Measurements from ENCODE around the gene TMEM196. TPM values are rescaled to one million over a fixed set of nuclear protein-coding genes. Genes with fewer than 3 reads are reported as not detected.

Gene TMEM196
- total and polyA plus RNA-seq, 2 experiments from 2014 or later: 0.11 TPM; not detected in 1

DNA sequence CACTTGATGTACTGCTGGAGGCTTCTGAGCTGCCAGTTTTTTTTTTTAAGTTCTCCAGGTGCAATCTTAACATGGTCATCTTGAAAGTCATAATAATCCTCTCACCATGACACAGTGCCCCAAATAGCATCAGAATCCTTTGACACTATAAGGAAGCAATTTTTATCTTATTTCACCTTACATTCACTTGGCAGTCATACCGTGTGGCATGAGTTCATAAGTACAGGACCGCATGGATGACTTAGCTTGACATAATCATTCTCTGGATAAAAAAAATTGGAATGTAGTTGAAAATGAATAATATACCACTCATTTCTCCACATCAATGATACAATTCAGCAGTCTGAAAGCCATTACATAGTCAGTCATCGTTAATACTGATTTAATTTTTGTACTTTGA is 25.6 kb upstream of the TMEM196 start:
- Histone ChIP-seq H3K27ac (ENCODE audit: low read depth) (no peak overlapping the region), H3K4me2 (no peak overlapping the region), H3F3A (replicated peaks; ENCODE audit: low read depth) (no peaks in the 10 kb centered on the region), H3K36me3 (ENCODE audit: insufficient read depth) (no peaks in the 10 kb centered on the region), H3K9me2 (ENCODE audit: insufficient read depth) (no peaks in the 10 kb centered on the region), H3K4me1 (ENCODE audit: insufficient read depth) (peaks cover 4% of the 10 kb centered on the region; the same call in 1 of the 2 replicates), H3K4me3 (no peak overlapping the region), H4K20me1 (replicated peaks; ENCODE audit: insufficient read depth) (no peaks in the 10 kb centered on the region), H2AFZ (no peak overlapping the region), H3K79me2 (replicated peaks; ENCODE audit: insufficient read depth) (no peaks in the 10 kb centered on the region), H3K27me3 (ENCODE audit: insufficient read depth) (no peaks in the 10 kb centered on the region)
- Mint-ChIP-seq H3K4me3 (no peak overlapping the region), H3K4me1 (peaks cover 5% of the 10 kb centered on the region; the same call in 2 of the 3 replicates), H3K9me3 (no peaks in the 10 kb centered on the region), H3K36me3 (ENCODE audit: low read depth) (no peaks in the 10 kb centered on the region), H3K27me3 (ENCODE audit: insufficient read depth, low read depth, poor library complexity) (no peaks in the 10 kb centered on the region), H3K27ac (no peak overlapping the region)
- no peak for TF ChIP-seq EZH2 (IDR thresholded peaks at IDR 0.05; ENCODE audit: low read depth, unreplicated experiment)
- TF ChIP-seq, protein P1, sequence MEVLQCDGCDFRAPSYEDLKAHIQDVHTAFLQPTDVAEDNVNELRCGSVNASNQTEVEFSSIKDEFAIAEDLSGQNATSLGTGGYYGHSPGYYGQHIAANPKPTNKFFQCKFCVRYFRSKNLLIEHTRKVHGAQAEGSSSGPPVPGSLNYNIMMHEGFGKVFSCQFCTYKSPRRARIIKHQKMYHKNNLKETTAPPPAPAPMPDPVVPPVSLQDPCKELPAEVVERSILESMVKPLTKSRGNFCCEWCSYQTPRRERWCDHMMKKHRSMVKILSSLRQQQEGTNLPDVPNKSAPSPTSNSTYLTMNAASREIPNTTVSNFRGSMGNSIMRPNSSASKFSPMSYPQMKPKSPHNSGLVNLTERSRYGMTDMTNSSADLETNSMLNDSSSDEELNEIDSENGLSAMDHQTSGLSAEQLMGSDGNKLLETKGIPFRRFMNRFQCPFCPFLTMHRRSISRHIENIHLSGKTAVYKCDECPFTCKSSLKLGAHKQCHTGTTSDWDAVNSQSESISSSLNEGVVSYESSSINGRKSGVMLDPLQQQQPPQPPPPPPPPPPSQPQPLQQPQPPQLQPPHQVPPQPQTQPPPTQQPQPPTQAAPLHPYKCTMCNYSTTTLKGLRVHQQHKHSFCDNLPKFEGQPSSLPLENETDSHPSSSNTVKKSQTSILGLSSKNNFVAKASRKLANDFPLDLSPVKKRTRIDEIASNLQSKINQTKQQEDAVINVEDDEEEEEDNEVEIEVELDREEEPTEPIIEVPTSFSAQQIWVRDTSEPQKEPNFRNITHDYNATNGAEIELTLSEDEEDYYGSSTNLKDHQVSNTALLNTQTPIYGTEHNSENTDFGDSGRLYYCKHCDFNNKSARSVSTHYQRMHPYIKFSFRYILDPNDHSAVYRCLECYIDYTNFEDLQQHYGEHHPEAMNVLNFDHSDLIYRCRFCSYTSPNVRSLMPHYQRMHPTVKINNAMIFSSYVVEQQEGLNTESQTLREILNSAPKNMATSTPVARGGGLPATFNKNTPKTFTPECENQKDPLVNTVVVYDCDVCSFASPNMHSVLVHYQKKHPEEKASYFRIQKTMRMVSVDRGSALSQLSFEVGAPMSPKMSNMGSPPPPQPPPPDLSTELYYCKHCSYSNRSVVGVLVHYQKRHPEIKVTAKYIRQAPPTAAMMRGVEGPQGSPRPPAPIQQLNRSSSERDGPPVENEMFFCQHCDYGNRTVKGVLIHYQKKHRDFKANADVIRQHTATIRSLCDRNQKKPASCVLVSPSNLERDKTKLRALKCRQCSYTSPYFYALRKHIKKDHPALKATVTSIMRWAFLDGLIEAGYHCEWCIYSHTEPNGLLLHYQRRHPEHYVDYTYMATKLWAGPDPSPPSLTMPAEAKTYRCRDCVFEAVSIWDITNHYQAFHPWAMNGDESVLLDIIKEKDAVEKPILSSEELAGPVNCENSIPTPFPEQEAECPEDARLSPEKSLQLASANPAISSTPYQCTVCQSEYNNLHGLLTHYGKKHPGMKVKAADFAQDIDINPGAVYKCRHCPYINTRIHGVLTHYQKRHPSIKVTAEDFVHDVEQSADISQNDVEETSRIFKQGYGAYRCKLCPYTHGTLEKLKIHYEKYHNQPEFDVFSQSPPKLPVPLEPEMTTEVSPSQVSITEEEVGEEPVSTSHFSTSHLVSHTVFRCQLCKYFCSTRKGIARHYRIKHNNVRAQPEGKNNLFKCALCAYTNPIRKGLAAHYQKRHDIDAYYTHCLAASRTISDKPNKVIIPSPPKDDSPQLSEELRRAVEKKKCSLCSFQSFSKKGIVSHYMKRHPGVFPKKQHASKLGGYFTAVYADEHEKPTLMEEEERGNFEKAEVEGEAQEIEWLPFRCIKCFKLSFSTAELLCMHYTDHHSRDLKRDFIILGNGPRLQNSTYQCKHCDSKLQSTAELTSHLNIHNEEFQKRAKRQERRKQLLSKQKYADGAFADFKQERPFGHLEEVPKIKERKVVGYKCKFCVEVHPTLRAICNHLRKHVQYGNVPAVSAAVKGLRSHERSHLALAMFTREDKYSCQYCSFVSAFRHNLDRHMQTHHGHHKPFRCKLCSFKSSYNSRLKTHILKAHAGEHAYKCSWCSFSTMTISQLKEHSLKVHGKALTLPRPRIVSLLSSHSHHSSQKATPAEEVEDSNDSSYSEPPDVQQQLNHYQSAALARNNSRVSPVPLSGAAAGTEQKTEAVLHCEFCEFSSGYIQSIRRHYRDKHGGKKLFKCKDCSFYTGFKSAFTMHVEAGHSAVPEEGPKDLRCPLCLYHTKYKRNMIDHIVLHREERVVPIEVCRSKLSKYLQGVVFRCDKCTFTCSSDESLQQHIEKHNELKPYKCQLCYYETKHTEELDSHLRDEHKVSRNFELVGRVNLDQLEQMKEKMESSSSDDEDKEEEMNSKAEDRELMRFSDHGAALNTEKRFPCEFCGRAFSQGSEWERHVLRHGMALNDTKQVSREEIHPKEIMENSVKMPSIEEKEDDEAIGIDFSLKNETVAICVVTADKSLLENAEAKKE (CRISPR knock-in tag; IDR thresholded peaks at IDR 0.05): no peak
- TF ChIP-seq ZNF331 (CRISPR knock-in tag; IDR thresholded peaks at IDR 0.05; ENCODE audit: low read depth): no peak
- TF ChIP-seq NANOG (IDR thresholded peaks at IDR 0.05; ENCODE audit: borderline replicate concordance): no peak
- no peak for TF ChIP-seq STAT1 (IDR thresholded peaks at IDR 0.05; ENCODE audit: unreplicated experiment)
- no peak for TF ChIP-seq EZH2phosphoT487 (IDR thresholded peaks at IDR 0.05; ENCODE audit: unreplicated experiment)
- no peak for TF ChIP-seq POLR2AphosphoS5 (IDR thresholded peaks at IDR 0.05; ENCODE audit: low read depth)
- TF ChIP-seq, protein P2, sequence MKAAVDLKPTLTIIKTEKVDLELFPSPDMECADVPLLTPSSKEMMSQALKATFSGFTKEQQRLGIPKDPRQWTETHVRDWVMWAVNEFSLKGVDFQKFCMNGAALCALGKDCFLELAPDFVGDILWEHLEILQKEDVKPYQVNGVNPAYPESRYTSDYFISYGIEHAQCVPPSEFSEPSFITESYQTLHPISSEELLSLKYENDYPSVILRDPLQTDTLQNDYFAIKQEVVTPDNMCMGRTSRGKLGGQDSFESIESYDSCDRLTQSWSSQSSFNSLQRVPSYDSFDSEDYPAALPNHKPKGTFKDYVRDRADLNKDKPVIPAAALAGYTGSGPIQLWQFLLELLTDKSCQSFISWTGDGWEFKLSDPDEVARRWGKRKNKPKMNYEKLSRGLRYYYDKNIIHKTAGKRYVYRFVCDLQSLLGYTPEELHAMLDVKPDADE (IDR thresholded peaks at IDR 0.05): no peak
- DNase-seq (ENCODE audit: low spot score) (no peak), ATAC-seq (no peak)

Data from GM23338 (cell line).